OCI-LY1 (cell line): ENCODE measurements around the gene SPP1.

Experiments
- H2AFZ ChIP-seq: fragments of 200-600 bp; sonication (generic), shearing (Covaris generic); 2 replicates; pipeline ENCODE4 v1.6.0; 2014; ENCODE audit warnings: antibody characterized with exemption, mild to moderate bottlenecking, low read length
- H3F3A ChIP-seq: fragments of 200-600 bp; sonication (generic), shearing (Covaris generic); 2 replicates; pipeline ENCODE4 v1.6.0; 2014; ENCODE audit warnings: mild to moderate bottlenecking, antibody characterized with exemption, low read length, moderate library complexity; ENCODE audit not compliant: insufficient read depth
- H3K27ac ChIP-seq: fragments of 200-600 bp; sonication (generic); 2 replicates; pipeline ENCODE4 v1.5.1; 2014; ENCODE audit warnings: low read length, mixed run types, mild to moderate bottlenecking, low read depth; ENCODE audit not compliant: poor library complexity, severe bottlenecking
- H3K27me3 ChIP-seq: fragments of 200-600 bp; sonication (generic); 2 replicates; pipeline ENCODE4 v1.6.0; 2014; ENCODE audit warnings: antibody characterized with exemption, mild to moderate bottlenecking, low read length, moderate library complexity; ENCODE audit not compliant: insufficient read depth
- H3K36me3 ChIP-seq: fragments of 200-600 bp; sonication (generic); 2 replicates; pipeline ENCODE4 v1.6.1; 2014; ENCODE audit warnings: mild to moderate bottlenecking, antibody characterized with exemption, low read length, moderate library complexity, mixed read lengths; ENCODE audit not compliant: insufficient read depth
- H3K4me1 ChIP-seq: fragments of 200-600 bp; sonication (generic); 2 replicates; pipeline ENCODE4 v1.5.1; 2014; ENCODE audit warnings: mild to moderate bottlenecking, low read length, moderate library complexity; ENCODE audit not compliant: insufficient read depth, severe bottlenecking
- H3K4me2 ChIP-seq: fragments of 200-600 bp; sonication (generic), shearing (Covaris generic); 2 replicates; pipeline ENCODE4 v1.6.1; 2014; ENCODE audit warnings: low read length
- H3K4me3 ChIP-seq: fragments of 200-600 bp; sonication (generic); 2 replicates; pipeline ENCODE4 v1.5.1; 2014; ENCODE audit warnings: low read length, low read depth, mild to moderate bottlenecking, mixed read lengths; ENCODE audit not compliant: poor library complexity, severe bottlenecking
- H3K79me2 ChIP-seq: fragments of 200-600 bp; shearing (Covaris generic); 2 replicates; pipeline ENCODE4 v1.6.1; 2016; ENCODE audit warnings: mixed run types, low read length, mixed read lengths; ENCODE audit not compliant: insufficient read depth
- H3K9ac ChIP-seq: fragments of 200-600 bp; sonication (generic), shearing (Covaris generic); 2 replicates; pipeline ENCODE4 v1.6.1; 2014; ENCODE audit warnings: mild to moderate bottlenecking, low read length, mixed read lengths
- H3K9me2 ChIP-seq: fragments of 200-600 bp; sonication (generic), shearing (Covaris generic); 2 replicates; pipeline ENCODE4 v1.6.1; 2014; ENCODE audit warnings: low read depth, mild to moderate bottlenecking, low read length, mixed read lengths
- H3K9me3 ChIP-seq: fragments of 200-600 bp; shearing (Covaris generic); 2 replicates; pipeline ENCODE4 v1.6.1; 2014; ENCODE audit warnings: low read length, mixed read lengths
- H4K20me1 ChIP-seq: fragments of 200-600 bp; sonication (generic), shearing (Covaris generic); 2 replicates; pipeline ENCODE4 v1.6.0; 2016; ENCODE audit warnings: mild to moderate bottlenecking, low read length; ENCODE audit not compliant: insufficient read depth
- EZH2 ChIP-seq: fragments of 200-600 bp; sonication (generic), shearing (Covaris generic); IDR thresholded peaks from 2 replicates; pipeline ENCODE4 v1.8.0; 2017; ENCODE audit warnings: borderline replicate concordance, mixed run types, mild to moderate bottlenecking, antibody characterized with exemption, low read length, moderate library complexity, mixed read lengths
- TF ChIP-seq, protein P1 (sequence below): fragments of 200-600 bp; sonication (generic), shearing (Covaris generic); IDR thresholded peaks from 2 replicates; pipeline ENCODE4 v1.5.1; 2017; ENCODE audit warnings: mild to moderate bottlenecking, antibody characterized with exemption, low read length, moderate library complexity, mixed read lengths

SPP1 gene

DNA sequence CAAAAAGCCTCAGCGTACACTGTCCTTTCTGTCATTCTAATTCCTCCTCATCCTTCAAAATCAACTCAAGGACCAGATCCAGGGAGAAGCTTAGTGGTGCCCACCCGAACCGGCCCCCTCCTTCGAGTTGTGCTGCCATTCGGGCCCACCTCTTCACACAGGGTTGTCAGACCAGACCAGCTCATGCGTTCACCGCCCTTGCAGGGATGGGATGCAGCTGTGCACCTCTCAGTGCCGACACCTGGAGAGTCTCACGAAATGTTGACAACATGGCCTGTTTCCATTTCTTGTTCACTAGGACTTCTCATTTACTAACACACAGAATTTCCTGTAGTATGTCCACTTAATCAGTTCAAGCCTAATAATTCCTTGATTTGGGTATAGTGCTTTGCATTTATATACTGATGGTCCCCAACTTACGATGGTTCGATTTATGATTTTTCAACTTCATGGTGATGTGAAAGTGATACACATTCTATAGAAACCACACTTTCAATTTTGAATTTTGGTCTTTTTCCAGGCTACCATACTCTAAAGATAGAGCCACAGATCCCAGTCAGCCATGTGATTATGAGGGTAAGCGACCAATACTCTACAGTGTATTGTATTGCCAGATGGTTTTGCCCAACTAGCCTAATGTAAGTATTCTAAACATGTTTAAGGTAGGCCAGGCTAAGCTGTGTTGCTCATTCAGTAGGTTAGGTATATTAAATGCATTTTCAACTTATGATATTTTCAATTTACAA is 55.2 kb downstream of the SPP1 start:
- Histone ChIP-seq H3K27ac (no peak overlapping the region), H3F3A (no peaks in the 10 kb centered on the region), H3K9ac (no peak overlapping the region), H3K27me3 (no peaks in the 10 kb centered on the region), H2AFZ (no peak overlapping the region), H3K9me2 (no peaks in the 10 kb centered on the region), H3K4me1 (no peaks in the 10 kb centered on the region), H3K36me3 (no peaks in the 10 kb centered on the region; the same call in 1 of the 2 replicates), H3K9me3 (peaks cover 3% of the 10 kb centered on the region; the same call in 1 of the 2 replicates), H3K4me3 (no peak overlapping the region), H3K4me2 (no peak overlapping the region), H4K20me1 (no peaks in the 10 kb centered on the region), H3K79me2 (no peaks in the 10 kb centered on the region)
- TF ChIP-seq EZH2: no peak
- TF ChIP-seq, protein P1, sequence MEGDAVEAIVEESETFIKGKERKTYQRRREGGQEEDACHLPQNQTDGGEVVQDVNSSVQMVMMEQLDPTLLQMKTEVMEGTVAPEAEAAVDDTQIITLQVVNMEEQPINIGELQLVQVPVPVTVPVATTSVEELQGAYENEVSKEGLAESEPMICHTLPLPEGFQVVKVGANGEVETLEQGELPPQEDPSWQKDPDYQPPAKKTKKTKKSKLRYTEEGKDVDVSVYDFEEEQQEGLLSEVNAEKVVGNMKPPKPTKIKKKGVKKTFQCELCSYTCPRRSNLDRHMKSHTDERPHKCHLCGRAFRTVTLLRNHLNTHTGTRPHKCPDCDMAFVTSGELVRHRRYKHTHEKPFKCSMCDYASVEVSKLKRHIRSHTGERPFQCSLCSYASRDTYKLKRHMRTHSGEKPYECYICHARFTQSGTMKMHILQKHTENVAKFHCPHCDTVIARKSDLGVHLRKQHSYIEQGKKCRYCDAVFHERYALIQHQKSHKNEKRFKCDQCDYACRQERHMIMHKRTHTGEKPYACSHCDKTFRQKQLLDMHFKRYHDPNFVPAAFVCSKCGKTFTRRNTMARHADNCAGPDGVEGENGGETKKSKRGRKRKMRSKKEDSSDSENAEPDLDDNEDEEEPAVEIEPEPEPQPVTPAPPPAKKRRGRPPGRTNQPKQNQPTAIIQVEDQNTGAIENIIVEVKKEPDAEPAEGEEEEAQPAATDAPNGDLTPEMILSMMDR: no peak
